Prostate gland (tissue), 2 donors: ENCODE measurements around the gene SRSF3.

Experiments
- POLR2AphosphoS5 ChIP-seq: sonication (generic); formaldehyde crosslinking; IDR thresholded peaks from one replicate; pipeline ENCODE4 v1.6.1; 2017; ENCODE audit warnings: antibody characterized with exemption
- TF ChIP-seq, protein P1 (sequence below), 4 experiments: fragments of 200-600 bp in 2 of 4; fragments of 450-650 bp in 2 of 4; sonication (generic) in 2 of 4; IDR thresholded peaks; 1 replicate in 3 of 4; 2 replicates in 1 of 4; pipeline ENCODE4 v1.5.1; 2016 to 2019; ENCODE audit warnings: antibody characterized with exemption in 4 of 4, mild to moderate bottlenecking in 2 of 4, moderate library complexity in 2 of 4

DNA sequence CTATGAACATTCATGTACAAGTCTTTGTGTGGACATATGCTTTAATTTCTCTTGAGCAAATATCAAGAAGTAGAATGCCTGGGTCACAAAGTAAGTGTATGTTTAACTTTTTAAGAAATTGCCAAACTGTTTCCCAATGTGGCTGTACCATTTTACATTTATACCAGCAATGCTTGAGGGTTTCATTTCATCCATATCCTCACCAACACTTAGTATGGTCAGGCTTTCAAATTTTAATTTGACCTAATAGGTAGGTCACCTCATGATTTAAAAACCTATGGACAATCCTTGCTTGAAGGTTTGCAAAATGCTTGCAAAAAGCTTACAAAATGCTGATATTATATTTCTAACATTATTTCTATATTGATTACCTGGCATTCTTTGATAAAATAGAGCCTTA, 19.5 kb upstream of the SRSF3 start:
- TF ChIP-seq, protein P1, sequence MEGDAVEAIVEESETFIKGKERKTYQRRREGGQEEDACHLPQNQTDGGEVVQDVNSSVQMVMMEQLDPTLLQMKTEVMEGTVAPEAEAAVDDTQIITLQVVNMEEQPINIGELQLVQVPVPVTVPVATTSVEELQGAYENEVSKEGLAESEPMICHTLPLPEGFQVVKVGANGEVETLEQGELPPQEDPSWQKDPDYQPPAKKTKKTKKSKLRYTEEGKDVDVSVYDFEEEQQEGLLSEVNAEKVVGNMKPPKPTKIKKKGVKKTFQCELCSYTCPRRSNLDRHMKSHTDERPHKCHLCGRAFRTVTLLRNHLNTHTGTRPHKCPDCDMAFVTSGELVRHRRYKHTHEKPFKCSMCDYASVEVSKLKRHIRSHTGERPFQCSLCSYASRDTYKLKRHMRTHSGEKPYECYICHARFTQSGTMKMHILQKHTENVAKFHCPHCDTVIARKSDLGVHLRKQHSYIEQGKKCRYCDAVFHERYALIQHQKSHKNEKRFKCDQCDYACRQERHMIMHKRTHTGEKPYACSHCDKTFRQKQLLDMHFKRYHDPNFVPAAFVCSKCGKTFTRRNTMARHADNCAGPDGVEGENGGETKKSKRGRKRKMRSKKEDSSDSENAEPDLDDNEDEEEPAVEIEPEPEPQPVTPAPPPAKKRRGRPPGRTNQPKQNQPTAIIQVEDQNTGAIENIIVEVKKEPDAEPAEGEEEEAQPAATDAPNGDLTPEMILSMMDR (IDR thresholded peaks at IDR 0.05), result no peak
- no peak for TF ChIP-seq POLR2AphosphoS5
